Fibroblast of lung (primary cell): ENCODE results near the gene PGF.

ENCODE experiments used
- CTCF ChIP-seq, 2 donors: IDR thresholded peaks in 1 of 2; conservative IDR thresholded peaks in 1 of 2; 1 replicate in 1 of 2; 2 replicates in 1 of 2; pipeline ENCODE4 v1.5.1; 2011 to 2012; ENCODE audit warnings: low read length in 2 of 2, control low read depth in 1 of 2, inconsistent platforms in 1 of 2, low read depth in 1 of 2, mild to moderate bottlenecking in 1 of 2
- EZH2 ChIP-seq: IDR thresholded peaks from 2 replicates; pipeline ENCODE4 v1.5.1; 2012; ENCODE audit warnings: low read length, control low read depth, mild to moderate bottlenecking; ENCODE audit errors: missing control alignments

GRCh38 chr14:74962493-74962892, 7.1 kb upstream of the PGF start:
- TF ChIP-seq CTCF (conservative IDR thresholded peaks at IDR 0.05 in 1 of 2, IDR thresholded peaks at IDR 0.05 in 1 of 2; ENCODE audit: low read depth in 1 of 2, low read length in 2 of 2), result no peak
- TF ChIP-seq EZH2, result no peak
